GM12873 (cell line): ENCODE data around the gene C1QTNF7.

Experiments
- CTCF ChIP-seq: IDR thresholded peaks from 2 replicates; pipeline ENCODE4 v1.5.1; 2012; ENCODE audit warnings: low read depth, mild to moderate bottlenecking, moderate library complexity, low read length, control low read depth; ENCODE audit not compliant: insufficient read depth; ENCODE audit errors: missing control alignments

The C1QTNF7 gene

GRCh38 chr4:15413623-15414019 is 14.2 kb upstream of the C1QTNF7 start:
- TF ChIP-seq CTCF = no peak

- TF ChIP-seq CTCF = no peak
Measured at GRCh38 chr4:15414551-15415091, 13.2 kb upstream of the C1QTNF7 start.

GRCh38 chr4:15416357-15417232 is 11.2 kb upstream of the C1QTNF7 start:
- no peak for TF ChIP-seq CTCF

GRCh38 chr4:15417233-15417660 is 10.6 kb upstream of the C1QTNF7 start:
- no peak for TF ChIP-seq CTCF

GRCh38 chr4:15418956-15419355 is 8.9 kb upstream of the C1QTNF7 start:
- TF ChIP-seq CTCF = no peak

GRCh38 chr4:15420642-15421041 is 7.2 kb upstream of the C1QTNF7 start:
- no peak for TF ChIP-seq CTCF

GRCh38 chr4:15423285-15423711 is 4.5 kb upstream of the C1QTNF7 start:
- TF ChIP-seq CTCF = no peak
